ENCODE results near the gene KCNAB1.
A peak's percentile ranks its signal among the peaks of the same experiment; 100 is the strongest.

GRCh38 chr3:156448300-156448699 lies 327.9 kb downstream of the KCNAB1 start:
- TF ChIP-seq CTCF (IDR thresholded peaks at IDR 0.05): peak in 4 of 5 experiments; percentile 12 to 35 (median 26)
- TF ChIP-seq POLR2A (IDR thresholded peaks at IDR 0.05): no peak
- no peak for TF ChIP-seq EP300 (IDR thresholded peaks at IDR 0.05; ENCODE audit: low read depth)
- TF ChIP-seq POLR2AphosphoS5 (IDR thresholded peaks at IDR 0.05): no peak

All from transverse colon (tissue), 4 donors.